ENCODE measurements around the gene DAPP1.

DNA sequence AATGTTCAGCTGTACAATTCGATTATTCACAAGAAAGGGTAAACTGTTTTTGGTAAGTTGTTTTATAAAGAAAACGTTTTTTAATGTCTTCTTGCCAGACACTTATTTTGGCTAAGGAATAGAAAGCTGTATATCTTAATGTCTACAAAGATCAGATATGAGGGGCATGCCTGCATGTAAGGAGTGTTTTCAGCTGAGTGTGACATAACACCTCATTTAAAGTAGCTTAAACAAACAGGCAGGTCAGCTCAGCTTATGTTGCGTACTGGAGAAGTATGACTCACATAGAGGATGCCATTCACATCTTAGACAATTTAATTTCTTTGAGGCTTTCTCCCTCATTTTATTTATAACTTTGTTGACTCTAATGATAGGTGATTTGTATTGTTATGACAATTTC lies 47.2 kb downstream of the DAPP1 start:
- no peak for TF ChIP-seq EZH2 (IDR thresholded peaks at IDR 0.05; ENCODE audit: low read depth)
- TF ChIP-seq, protein P1, sequence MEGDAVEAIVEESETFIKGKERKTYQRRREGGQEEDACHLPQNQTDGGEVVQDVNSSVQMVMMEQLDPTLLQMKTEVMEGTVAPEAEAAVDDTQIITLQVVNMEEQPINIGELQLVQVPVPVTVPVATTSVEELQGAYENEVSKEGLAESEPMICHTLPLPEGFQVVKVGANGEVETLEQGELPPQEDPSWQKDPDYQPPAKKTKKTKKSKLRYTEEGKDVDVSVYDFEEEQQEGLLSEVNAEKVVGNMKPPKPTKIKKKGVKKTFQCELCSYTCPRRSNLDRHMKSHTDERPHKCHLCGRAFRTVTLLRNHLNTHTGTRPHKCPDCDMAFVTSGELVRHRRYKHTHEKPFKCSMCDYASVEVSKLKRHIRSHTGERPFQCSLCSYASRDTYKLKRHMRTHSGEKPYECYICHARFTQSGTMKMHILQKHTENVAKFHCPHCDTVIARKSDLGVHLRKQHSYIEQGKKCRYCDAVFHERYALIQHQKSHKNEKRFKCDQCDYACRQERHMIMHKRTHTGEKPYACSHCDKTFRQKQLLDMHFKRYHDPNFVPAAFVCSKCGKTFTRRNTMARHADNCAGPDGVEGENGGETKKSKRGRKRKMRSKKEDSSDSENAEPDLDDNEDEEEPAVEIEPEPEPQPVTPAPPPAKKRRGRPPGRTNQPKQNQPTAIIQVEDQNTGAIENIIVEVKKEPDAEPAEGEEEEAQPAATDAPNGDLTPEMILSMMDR (conservative IDR thresholded peaks at IDR 0.05) = no peak

Measured in PC-9 (cell line).